Measurements from ENCODE around the gene RUNX2. TPM values are rescaled to one million over a fixed set of nuclear protein-coding genes. Genes with fewer than 3 reads are reported as not detected.
A peak's percentile ranks its signal among the peaks of the same experiment; 100 is the strongest.

Gene RUNX2
- total and polyA plus RNA-seq, 8 donors, result 0.80 to 18.7 (median 2.7) TPM; not detected in 1

GRCh38 chr6:45630314-45630713 is 302.2 kb downstream of the RUNX2 start:
- H3K27me3 ChIP-seq, result no peaks in the 10 kb centered on the region
- intact Hi-C loops (cut with DNase I; ENCODE audit: low total_unique reads), result no loop called here
- TF ChIP-seq EP300 (IDR thresholded peaks at IDR 0.05), result no peak
- TF ChIP-seq POLR2A (IDR thresholded peaks at IDR 0.05), result no peak
- TF ChIP-seq POLR2AphosphoS5 (IDR thresholded peaks at IDR 0.05), result no peak
- no peak for TF ChIP-seq CTCF (IDR thresholded peaks at IDR 0.05)
- no peaks in the 10 kb centered on the region for H3K4me1 ChIP-seq
- no peaks in the 10 kb centered on the region for H3K36me3 ChIP-seq
- 53 to 82% (median 75%) methylated on average over 2 of the region's 2 CpGs for WGBS, 5 donors
- DNase-seq, result no peak
- H3K4me3 ChIP-seq, result no peak overlapping the region
- H3K9me3 ChIP-seq, result no peaks in the 10 kb centered on the region
- peak overlapping the region in 1 of 5 donors; percentile 38 for H3K27ac ChIP-seq

GRCh38 chr6:45630801-45631200 is 302.7 kb downstream of the RUNX2 start:
- H3K4me3 ChIP-seq, result no peak overlapping the region
- no peaks in the 10 kb centered on the region for H3K9me3 ChIP-seq
- H3K36me3 ChIP-seq, result no peaks in the 10 kb centered on the region
- TF ChIP-seq POLR2AphosphoS5 (IDR thresholded peaks at IDR 0.05), result no peak
- no peak for TF ChIP-seq EP300 (IDR thresholded peaks at IDR 0.05)
- TF ChIP-seq CTCF (IDR thresholded peaks at IDR 0.05), result no peak
- no peak for TF ChIP-seq POLR2A (IDR thresholded peaks at IDR 0.05)
- no peak for DNase-seq
- peak overlapping the region in 1 of 5 donors; percentile 38 for H3K27ac ChIP-seq
- H3K27me3 ChIP-seq, result no peaks in the 10 kb centered on the region
- WGBS, 5 donors, result 62 to 67% (median 64%) methylated on average over 4 of the region's 4 CpGs
- intact Hi-C loops (cut with DNase I; ENCODE audit: low total_unique reads), result no loop called here
- no peaks in the 10 kb centered on the region for H3K4me1 ChIP-seq

GRCh38 chr6:45631396-45631795 is 303.3 kb downstream of the RUNX2 start:
- Histone ChIP-seq H3K27me3 (no peaks in the 10 kb centered on the region), H3K4me1 (no peaks in the 10 kb centered on the region), H3K4me3 (no peak overlapping the region), H3K27ac (peak overlapping the region in 1 of 5 donors; percentile 24), H3K36me3 (no peaks in the 10 kb centered on the region), H3K9me3 (no peaks in the 10 kb centered on the region)
- WGBS, 5 donors, result 77 to 86% (median 81%) methylated on average over 3 of the region's 3 CpGs
- TF ChIP-seq POLR2A (IDR thresholded peaks at IDR 0.05), result no peak
- no peak for TF ChIP-seq EP300 (IDR thresholded peaks at IDR 0.05)
- TF ChIP-seq CTCF (IDR thresholded peaks at IDR 0.05), result no peak
- TF ChIP-seq POLR2AphosphoS5 (IDR thresholded peaks at IDR 0.05), result no peak
- DNase-seq, result no peak
- intact Hi-C loops (cut with DNase I; ENCODE audit: low total_unique reads), result no loop called here

GRCh38 chr6:45633272-45633908 is 305.3 kb downstream of the RUNX2 start:
- Histone ChIP-seq H3K27me3 (no peaks in the 10 kb centered on the region), H3K27ac (no peak overlapping the region), H3K4me3 (no peak overlapping the region), H3K9me3 (no peaks in the 10 kb centered on the region), H3K4me1 (no peaks in the 10 kb centered on the region), H3K36me3 (no peaks in the 10 kb centered on the region)
- intact Hi-C loops (cut with DNase I; ENCODE audit: low total_unique reads), result no loop called here
- DNase-seq, result no peak
- 77 to 85% (median 79%) methylated on average over 6 of the region's 6 CpGs for WGBS, 5 donors
- TF ChIP-seq POLR2AphosphoS5 (IDR thresholded peaks at IDR 0.05) (no peak), POLR2A (IDR thresholded peaks at IDR 0.05) (no peak), EP300 (IDR thresholded peaks at IDR 0.05) (no peak), CTCF (IDR thresholded peaks at IDR 0.05) (no peak)

All from stomach (tissue), 9 donors.